ENCODE results near the gene AMFR.

Gene AMFR

DNA sequence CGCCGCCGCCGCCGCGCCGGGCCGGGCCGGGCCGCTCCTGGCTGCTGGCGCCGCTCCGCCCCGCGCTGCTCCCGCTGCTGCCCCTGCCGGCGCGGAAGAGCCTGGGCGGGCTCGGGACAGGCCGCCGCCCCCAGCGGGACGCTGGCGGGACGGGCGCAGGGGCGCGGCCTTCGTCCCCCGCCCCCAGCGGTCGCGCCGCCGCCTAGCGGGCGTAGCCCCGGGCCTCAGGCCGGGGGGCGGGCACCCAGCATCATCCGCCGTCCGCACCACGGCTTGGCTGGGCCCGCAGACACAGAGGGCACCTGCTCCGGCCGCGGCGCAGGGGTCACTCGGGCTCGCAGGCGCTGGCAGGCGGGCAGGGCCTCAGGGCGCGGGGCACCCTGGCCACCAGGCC lies at the start of gene AMFR:
Gene AMFR (minus strand): TSS at position 107 of the 394 bp plus-strand sequence. CDS start 218 bp downstream, outside the sequence.
- no peaks in the 10 kb centered on the region for H3K9me3 ChIP-seq (ENCODE audit: control insufficient read depth, insufficient read depth, low read length)
- H3K27me3 ChIP-seq (ENCODE audit: control insufficient read depth, insufficient read depth, low read length) = peaks cover 21% of the 10 kb centered on the region
- peak within 1 kb of the TSS; percentile 65 for H3K4me3 ChIP-seq (ENCODE audit: low read depth, low read length)
- peaks cover 28% of the 10 kb centered on the region for H3K4me1 ChIP-seq (ENCODE audit: control insufficient read depth, insufficient read depth, low read length)
- H3K9ac ChIP-seq (ENCODE audit: low read depth, low read length) = peak within 1 kb of the TSS; percentile 76
- peak within 1 kb of the TSS; percentile 59 for H3K27ac ChIP-seq (ENCODE audit: low read depth, low read length)
- peaks cover 8% of the 10 kb centered on the region; the same call in 1 of the 2 replicates for H3K36me3 ChIP-seq (ENCODE audit: control insufficient read depth, insufficient read depth, low read length)

GRCh38 chr16:56470666-56471065 lies 45.3 kb upstream of the AMFR start:
- Histone ChIP-seq H3K27ac (ENCODE audit: low read depth, low read length) (no peak overlapping the region), H3K36me3 (ENCODE audit: control insufficient read depth, insufficient read depth, low read length) (peaks cover 97% of the 10 kb centered on the region), H3K9me3 (ENCODE audit: control insufficient read depth, insufficient read depth, low read length) (no peaks in the 10 kb centered on the region)

DNA sequence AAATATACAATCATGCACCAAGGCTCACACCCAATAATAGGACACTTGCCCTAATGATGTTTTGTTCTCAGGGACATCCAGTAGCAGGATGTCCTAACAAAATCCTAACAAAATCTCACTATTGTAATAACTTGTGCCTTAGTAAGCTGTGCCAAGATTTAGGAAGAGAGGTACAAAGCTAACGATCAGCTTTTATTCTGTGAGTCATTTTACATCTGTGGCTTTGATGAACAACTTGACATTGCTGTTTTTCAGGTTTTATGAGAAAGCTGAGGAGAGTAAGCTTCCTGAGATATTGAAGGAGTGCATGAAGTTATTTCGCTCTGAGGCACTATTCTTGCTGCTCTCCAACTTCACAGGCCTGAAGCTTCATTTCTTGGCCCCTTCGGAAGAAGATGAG lies 44.9 kb upstream of the AMFR start:
- H3K36me3 ChIP-seq (ENCODE audit: control insufficient read depth, insufficient read depth, low read length) = peaks cover 97% of the 10 kb centered on the region

More at GRCh38 chr16:56470666-56471065, 45.3 kb upstream of the AMFR start:
- Histone ChIP-seq H3K4me1 (ENCODE audit: control insufficient read depth, insufficient read depth, low read length) (peaks cover 10% of the 10 kb centered on the region; the same call in 1 of the 2 replicates), H3K9ac (ENCODE audit: low read depth, low read length) (no peak overlapping the region), H3K27me3 (ENCODE audit: control insufficient read depth, insufficient read depth, low read length) (no peaks in the 10 kb centered on the region), H3K4me3 (ENCODE audit: low read depth, low read length) (no peak overlapping the region)

GRCh38 chr16:56469748-56470147 lies 44.4 kb upstream of the AMFR start:
- Histone ChIP-seq H3K36me3 (ENCODE audit: control insufficient read depth, insufficient read depth, low read length) (peaks cover 95% of the 10 kb centered on the region), H3K27me3 (ENCODE audit: control insufficient read depth, insufficient read depth, low read length) (no peaks in the 10 kb centered on the region), H3K27ac (ENCODE audit: low read depth, low read length) (no peak overlapping the region), H3K4me3 (ENCODE audit: low read depth, low read length) (no peak overlapping the region), H3K9me3 (ENCODE audit: control insufficient read depth, insufficient read depth, low read length) (no peaks in the 10 kb centered on the region), H3K9ac (ENCODE audit: low read depth, low read length) (no peak overlapping the region), H3K4me1 (ENCODE audit: control insufficient read depth, insufficient read depth, low read length) (peaks cover 2% of the 10 kb centered on the region; the same call in 1 of the 2 replicates)

More for the DNA sequence above, 44.9 kb upstream of the AMFR start:
- H3K9ac ChIP-seq (ENCODE audit: low read depth, low read length) = no peak overlapping the region
- H3K4me1 ChIP-seq (ENCODE audit: control insufficient read depth, insufficient read depth, low read length) = peaks cover 6% of the 10 kb centered on the region; the same call in 1 of the 2 replicates
- H3K27me3 ChIP-seq (ENCODE audit: control insufficient read depth, insufficient read depth, low read length) = no peaks in the 10 kb centered on the region
- H3K4me3 ChIP-seq (ENCODE audit: low read depth, low read length) = no peak overlapping the region
- no peak overlapping the region for H3K27ac ChIP-seq (ENCODE audit: low read depth, low read length)
- H3K9me3 ChIP-seq (ENCODE audit: control insufficient read depth, insufficient read depth, low read length) = no peaks in the 10 kb centered on the region

DNA sequence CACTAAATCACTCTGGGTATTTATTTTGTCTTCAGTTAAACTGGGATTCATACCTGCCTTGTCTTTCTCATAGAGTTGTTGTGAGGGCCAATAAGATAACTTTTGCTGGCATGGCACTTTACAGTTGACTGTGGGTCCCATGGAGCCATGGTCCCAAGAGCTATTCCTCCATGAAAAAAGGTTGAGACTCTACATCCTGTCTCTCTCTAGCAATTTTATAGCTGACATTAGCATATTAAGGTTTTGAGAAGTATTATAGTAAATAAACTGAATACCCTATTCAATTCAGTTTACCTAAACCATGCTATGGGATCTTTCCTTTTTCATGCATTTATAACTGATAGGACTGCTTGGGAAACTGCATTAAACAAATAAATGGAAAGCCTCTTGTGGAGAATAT lies 43.5 kb upstream of the AMFR start:
- H3K4me1 ChIP-seq (ENCODE audit: control insufficient read depth, insufficient read depth, low read length) = no peaks in the 10 kb centered on the region
- H3K4me3 ChIP-seq (ENCODE audit: low read depth, low read length) = no peak overlapping the region
- H3K27ac ChIP-seq (ENCODE audit: low read depth, low read length) = no peak overlapping the region
- no peaks in the 10 kb centered on the region for H3K27me3 ChIP-seq (ENCODE audit: control insufficient read depth, insufficient read depth, low read length)
- no peak overlapping the region for H3K9ac ChIP-seq (ENCODE audit: low read depth, low read length)
- peaks cover 95% of the 10 kb centered on the region for H3K36me3 ChIP-seq (ENCODE audit: control insufficient read depth, insufficient read depth, low read length)
- no peaks in the 10 kb centered on the region for H3K9me3 ChIP-seq (ENCODE audit: control insufficient read depth, insufficient read depth, low read length)

DNA sequence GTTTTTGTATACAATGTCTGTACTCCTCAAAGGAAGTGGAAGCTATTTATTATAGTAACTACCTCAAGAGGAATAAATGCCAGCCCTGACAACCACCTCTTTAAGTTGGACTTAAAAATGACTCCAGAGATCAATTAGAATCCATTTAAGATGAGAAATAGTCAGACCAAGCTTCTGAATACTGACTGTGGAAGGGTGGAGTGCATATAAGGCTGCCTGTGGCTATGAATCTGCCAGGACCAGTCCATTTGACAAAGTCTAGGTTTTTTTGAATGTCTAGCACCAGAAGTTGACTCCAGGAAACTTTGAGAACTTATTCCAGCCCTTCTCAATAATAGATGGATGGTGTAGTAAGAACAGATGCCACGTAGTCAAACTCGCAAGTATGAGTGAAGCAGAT lies 41.0 kb upstream of the AMFR start:
- Histone ChIP-seq H3K9ac (ENCODE audit: low read depth, low read length) (no peak overlapping the region), H3K9me3 (ENCODE audit: control insufficient read depth, insufficient read depth, low read length) (no peaks in the 10 kb centered on the region), H3K27me3 (ENCODE audit: control insufficient read depth, insufficient read depth, low read length) (no peaks in the 10 kb centered on the region), H3K36me3 (ENCODE audit: control insufficient read depth, insufficient read depth, low read length) (peaks cover 96% of the 10 kb centered on the region), H3K4me1 (ENCODE audit: control insufficient read depth, insufficient read depth, low read length) (no peaks in the 10 kb centered on the region), H3K4me3 (ENCODE audit: low read depth, low read length) (no peak overlapping the region), H3K27ac (ENCODE audit: low read depth, low read length) (no peak overlapping the region)

GRCh38 chr16:56463153-56463552 lies 37.8 kb upstream of the AMFR start:
- Histone ChIP-seq H3K36me3 (ENCODE audit: control insufficient read depth, insufficient read depth, low read length) (peaks cover 95% of the 10 kb centered on the region), H3K27me3 (ENCODE audit: control insufficient read depth, insufficient read depth, low read length) (no peaks in the 10 kb centered on the region), H3K27ac (ENCODE audit: low read depth, low read length) (no peak overlapping the region)

DNA sequence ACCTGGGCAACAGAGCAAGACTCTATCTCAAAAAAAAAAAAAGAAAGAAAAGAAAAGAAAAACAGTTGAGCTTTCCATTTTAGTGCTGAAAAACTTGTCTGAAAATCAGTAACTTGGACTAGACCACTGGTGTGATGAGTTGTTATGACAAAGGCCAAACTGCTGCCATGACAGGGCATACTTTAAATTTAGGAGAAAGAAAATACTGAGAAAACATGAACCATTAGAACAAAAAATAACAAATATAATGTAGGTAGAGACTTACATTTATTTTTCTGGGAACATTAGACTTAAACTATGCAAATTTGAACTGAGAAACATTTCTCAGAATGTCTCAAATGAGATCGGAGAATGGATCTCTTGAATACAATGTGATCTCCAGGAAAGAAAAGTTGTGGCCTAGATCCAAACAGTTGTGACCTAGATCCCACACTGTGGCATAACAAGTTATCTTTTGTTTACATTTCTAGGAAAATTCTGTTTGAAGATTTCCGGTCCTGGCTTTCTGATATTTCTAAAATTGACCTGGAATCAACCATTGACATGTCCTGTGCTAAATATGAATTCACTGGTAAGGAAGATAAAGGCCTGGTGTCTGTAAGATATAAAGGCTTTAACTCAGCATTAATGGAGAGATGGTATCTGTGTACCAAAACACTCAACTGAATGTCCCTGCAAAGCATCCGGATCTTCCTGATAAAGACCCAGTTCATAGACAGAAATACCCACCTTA lies 36.9 kb upstream of the AMFR start:
- Histone ChIP-seq H3K36me3 (ENCODE audit: control insufficient read depth, insufficient read depth, low read length) (peaks cover 95% of the 10 kb centered on the region), H3K27me3 (ENCODE audit: control insufficient read depth, insufficient read depth, low read length) (no peaks in the 10 kb centered on the region), H3K27ac (ENCODE audit: low read depth, low read length) (no peak overlapping the region), H3K4me3 (ENCODE audit: low read depth, low read length) (no peak overlapping the region), H3K9me3 (ENCODE audit: control insufficient read depth, insufficient read depth, low read length) (no peaks in the 10 kb centered on the region), H3K4me1 (ENCODE audit: control insufficient read depth, insufficient read depth, low read length) (no peaks in the 10 kb centered on the region), H3K9ac (ENCODE audit: low read depth, low read length) (no peak overlapping the region)

More at GRCh38 chr16:56463153-56463552, 37.8 kb upstream of the AMFR start:
- Histone ChIP-seq H3K4me3 (ENCODE audit: low read depth, low read length) (no peak overlapping the region), H3K9me3 (ENCODE audit: control insufficient read depth, insufficient read depth, low read length) (no peaks in the 10 kb centered on the region), H3K4me1 (ENCODE audit: control insufficient read depth, insufficient read depth, low read length) (no peaks in the 10 kb centered on the region), H3K9ac (ENCODE audit: low read depth, low read length) (no peak overlapping the region)

- Histone ChIP-seq H3K4me3 (ENCODE audit: low read depth, low read length) (no peak overlapping the region), H3K27me3 (ENCODE audit: control insufficient read depth, insufficient read depth, low read length) (no peaks in the 10 kb centered on the region), H3K36me3 (ENCODE audit: control insufficient read depth, insufficient read depth, low read length) (peaks cover 95% of the 10 kb centered on the region), H3K9ac (ENCODE audit: low read depth, low read length) (no peak overlapping the region), H3K27ac (ENCODE audit: low read depth, low read length) (no peak overlapping the region), H3K9me3 (ENCODE audit: control insufficient read depth, insufficient read depth, low read length) (no peaks in the 10 kb centered on the region), H3K4me1 (ENCODE audit: control insufficient read depth, insufficient read depth, low read length) (no peaks in the 10 kb centered on the region)
These were observed 34.8 kb upstream of the AMFR start for GRCh38 chr16:56460101-56460500.

DNA sequence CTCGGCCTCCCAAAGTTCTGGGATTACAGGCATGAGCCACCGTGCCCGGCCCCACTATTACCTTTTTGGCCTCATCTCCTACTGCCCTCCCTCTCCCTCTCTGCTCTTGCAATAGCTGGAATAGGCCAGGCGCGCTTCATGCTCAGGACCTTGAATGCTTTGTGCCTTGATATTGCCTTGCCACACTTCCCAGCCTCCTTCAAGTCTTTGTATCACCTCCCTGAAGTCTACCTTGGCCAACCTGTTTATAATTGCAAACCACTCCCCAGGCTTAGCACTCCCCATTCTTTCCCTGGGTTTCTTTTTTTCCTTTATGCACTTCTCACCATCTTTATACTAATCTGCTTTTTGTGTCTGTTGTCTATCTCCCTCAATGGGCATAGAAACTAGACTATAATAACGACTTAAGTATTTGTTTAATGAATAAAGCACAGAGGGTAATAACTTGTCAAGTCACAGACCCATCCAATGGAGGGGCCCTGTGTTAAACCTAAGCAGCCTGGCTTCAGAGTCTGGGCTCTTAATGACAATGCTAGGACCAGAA lies 32.7 kb upstream of the AMFR start:
- H3K36me3 ChIP-seq (ENCODE audit: control insufficient read depth, insufficient read depth, low read length) = peaks cover 95% of the 10 kb centered on the region
- no peaks in the 10 kb centered on the region for H3K27me3 ChIP-seq (ENCODE audit: control insufficient read depth, insufficient read depth, low read length)
- no peak overlapping the region for H3K9ac ChIP-seq (ENCODE audit: low read depth, low read length)

More for the DNA sequence above, 32.7 kb upstream of the AMFR start:
- Histone ChIP-seq H3K27ac (ENCODE audit: low read depth, low read length) (no peak overlapping the region), H3K9me3 (ENCODE audit: control insufficient read depth, insufficient read depth, low read length) (no peaks in the 10 kb centered on the region), H3K4me3 (ENCODE audit: low read depth, low read length) (no peak overlapping the region), H3K4me1 (ENCODE audit: control insufficient read depth, insufficient read depth, low read length) (no peaks in the 10 kb centered on the region)
